CD4-positive, alpha-beta T cell treated with Interleukin-10 for 1 hour (primary cell): ENCODE measurements around the gene ZMPSTE24.
"Not testable (repeated sequence)": the region's sequence is repeated elsewhere in the genome, so short reads cannot be mapped to it uniquely, and the experiment has no call there.

Experiments used
- DNase-seq: peaks from one replicate; pipeline ENCODE4 v3.0.0-alpha.2; 2020

ZMPSTE24 gene

GRCh38 chr1:40257688-40258444 is at the start of gene ZMPSTE24:
Gene ZMPSTE24, plus strand, starts transcription at chr1:40258236. Its CDS starts 36 bp downstream, at chr1:40258272.
- DNase-seq = peak; percentile 99

DNA sequence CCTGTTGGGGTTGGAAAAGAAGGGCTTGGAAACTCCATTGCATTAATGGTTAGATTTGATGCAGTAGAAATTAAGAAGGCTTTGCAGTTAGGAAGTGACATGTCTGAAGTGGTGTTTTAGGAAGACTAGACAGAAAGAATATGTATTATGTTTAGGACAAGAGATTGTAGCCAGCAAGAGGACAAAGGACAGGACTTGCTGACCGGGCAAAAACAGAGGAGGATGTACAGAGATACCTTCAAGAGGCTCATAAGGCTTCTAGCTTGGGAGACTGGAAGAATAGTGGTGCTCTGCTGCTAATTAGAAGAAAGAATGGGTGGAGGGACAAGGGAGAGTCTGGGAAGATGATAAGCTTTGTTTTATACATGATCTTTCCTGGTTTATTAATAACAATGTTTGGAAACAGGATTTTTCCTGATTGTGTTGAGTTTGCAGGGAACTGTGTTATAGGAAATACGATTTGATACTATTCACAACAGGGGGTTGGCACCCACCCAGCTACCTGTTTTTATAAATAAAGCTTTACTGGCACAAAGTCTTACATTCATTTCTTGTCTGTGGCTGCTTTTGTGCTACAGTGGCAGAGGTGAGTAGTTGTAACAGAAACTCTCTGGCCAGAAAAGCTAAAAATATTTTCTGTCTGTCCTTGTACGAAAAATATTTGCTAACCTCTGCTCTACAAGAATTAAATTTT is 47.4 kb upstream of the ZMPSTE24 start:
- no peak for DNase-seq

- DNase-seq = no peak
Measured at GRCh38 chr1:40218333-40218732, 39.7 kb upstream of the ZMPSTE24 start.

GRCh38 chr1:40221471-40221905 is 36.5 kb upstream of the ZMPSTE24 start:
- DNase-seq = not testable (repeated sequence)

DNA sequence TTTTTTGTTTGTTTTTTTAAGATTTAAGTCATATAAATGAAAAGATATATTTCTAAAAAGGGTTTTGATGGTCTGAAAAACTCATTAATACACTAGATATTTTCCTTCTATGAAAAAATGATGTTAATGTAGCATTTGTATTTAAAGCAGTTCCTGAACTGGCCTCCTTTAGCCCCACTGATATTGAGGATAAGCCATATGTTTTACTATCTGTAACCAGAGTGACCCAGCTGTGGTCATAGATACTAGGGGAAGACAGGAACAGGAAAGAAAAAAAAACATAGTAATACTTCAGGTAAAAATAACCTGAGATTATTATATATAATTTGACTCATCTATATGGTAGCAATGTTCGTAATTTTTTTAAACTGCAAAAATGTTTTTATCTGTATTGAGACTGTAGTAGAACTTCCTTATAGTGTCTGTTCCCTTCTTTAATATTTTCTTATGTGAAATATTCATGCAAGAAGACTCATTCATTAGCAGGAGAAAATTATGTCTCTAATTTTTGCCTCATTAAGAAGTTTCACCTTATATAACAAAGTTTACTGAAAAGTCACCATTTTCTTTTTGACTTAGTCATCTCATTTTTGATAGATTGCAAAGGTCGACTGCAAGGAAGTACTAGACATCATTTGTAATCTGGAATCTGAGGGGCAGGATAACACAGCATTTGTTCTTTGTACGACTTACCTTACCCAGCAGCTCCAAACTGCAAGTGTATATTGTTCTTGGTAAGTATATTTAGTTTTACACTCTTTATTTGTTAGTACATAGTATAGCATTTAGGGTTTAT is 35.9 kb upstream of the ZMPSTE24 start:
- no peak for DNase-seq

DNA sequence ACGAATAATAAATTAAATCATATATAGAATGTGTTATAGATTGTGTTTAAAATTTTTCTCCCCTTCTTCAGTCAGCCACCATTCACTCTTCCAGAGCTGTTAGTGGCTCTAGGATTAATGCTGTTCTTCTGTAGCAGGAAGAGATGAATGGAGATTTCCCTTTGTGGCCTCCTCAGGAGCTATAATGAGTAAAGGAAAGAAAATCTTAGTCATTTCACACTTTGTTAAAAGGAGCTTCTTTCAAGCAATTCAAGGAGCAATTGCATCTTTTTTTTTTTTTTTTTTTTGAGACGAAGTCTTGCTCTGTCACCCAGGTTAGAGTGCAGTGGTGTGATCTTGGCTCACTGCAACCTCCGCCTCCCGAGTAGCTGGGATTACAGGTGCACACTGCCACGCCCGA is 34.0 kb upstream of the ZMPSTE24 start:
- DNase-seq = no peak

DNA sequence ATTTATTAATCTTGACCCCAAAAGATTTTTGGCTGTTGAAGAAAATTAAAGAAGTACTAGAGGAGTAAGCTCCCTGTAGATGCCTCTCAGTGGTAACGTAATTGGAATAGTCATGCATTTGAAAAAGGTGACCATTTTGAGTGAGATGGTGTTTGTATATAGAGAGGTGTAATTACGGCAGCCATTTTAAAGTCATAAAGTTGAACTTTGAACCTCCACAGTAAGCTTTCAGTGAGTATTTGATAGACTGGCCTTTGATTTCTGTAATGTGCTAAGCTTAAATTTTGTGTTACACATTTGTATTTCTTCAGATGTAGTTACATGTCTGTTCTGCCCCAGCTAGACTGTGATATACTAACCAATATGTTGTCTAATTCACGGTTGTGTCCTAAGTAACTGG is 31.8 kb upstream of the ZMPSTE24 start:
- no peak for DNase-seq

GRCh38 chr1:40232444-40232843 is 25.6 kb upstream of the ZMPSTE24 start:
- DNase-seq = peak; percentile 50

GRCh38 chr1:40239626-40240025 is 18.4 kb upstream of the ZMPSTE24 start:
- DNase-seq = no peak

DNA sequence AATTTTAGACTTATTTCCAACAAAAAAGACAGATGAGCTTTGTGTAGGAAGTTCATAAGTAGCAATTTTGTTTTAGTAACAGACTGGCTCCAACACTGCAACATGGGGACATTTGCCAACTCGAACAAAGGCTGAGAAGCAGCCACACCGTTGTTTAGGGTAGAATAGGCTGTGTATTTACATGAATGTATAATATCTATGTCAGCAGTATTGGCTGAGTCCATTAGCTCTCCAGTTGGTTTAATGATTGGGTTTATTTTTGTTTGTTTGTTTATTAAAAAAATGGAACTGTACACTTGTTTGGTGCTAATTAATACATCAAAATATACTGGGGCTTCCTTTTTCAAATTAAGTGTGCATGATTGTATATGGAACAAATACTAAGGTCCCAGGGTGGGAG is 17.6 kb upstream of the ZMPSTE24 start:
- DNase-seq = no peak

DNA sequence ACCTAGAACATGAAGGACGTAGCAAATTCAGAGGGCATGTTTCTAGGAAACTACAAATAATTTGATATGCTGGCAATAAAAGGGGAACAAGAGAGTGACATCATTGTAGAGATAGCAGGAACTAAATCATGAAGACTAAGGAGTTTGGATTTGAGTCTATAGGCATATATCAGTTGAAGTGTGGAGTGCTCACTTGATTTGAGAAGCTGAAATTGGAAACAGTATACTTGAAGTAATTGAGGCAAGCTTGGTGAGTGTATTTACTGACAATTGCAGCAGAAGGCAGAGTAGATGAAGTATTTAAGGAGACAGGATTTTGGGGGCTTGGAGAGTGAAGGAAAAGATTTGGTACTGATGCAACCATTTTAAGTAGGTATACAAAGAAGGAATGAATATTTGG is 16.7 kb upstream of the ZMPSTE24 start:
- no peak for DNase-seq

DNA sequence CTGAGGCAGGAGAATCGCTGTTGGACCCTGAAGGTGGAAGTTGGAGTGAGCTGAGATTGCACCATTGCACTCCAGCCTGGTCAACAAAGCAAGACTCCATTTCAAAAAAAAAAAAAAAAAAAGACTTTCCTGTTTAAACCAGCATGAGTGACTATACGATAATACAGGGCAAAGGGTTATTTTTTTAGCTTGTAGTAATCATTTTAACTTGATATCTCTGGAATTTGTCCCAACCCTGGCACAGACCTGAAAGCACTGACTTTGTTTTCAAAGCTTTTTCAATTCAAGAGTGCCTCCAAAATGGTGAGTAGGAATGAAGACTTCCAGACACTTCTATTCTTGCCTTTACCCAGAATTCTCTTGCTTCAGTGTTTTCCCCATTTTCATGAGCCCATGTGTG is 14.7 kb upstream of the ZMPSTE24 start:
- no peak for DNase-seq

DNA sequence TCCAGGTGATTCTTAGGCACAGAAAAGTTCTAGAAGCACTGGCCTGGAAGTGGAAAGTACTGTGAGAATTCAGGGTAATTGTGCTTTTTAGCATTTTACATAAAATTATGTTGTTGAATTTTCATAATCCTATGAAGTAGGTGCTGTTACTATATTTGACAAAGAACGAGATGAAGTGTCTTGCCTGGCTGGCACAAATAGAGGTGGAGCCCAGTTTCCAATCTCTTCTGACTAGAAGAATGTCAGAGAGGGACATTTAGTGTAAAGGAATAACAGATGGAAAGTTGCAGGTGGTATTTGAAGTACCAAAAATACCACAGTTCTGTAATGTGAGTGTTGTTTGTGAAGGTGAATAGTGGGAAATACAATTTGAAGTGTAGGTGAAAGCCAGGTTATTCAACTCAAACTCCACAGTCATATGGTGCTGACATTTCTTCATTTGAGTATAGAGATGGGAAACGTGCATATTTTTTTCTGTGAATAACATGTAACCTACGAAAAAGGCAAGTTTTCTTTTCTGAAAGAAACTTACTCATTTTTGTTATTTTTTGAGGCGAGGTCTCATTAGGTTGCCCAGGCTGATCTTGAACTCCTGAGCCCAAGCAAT is 13.8 kb upstream of the ZMPSTE24 start:
- DNase-seq = no peak

DNA sequence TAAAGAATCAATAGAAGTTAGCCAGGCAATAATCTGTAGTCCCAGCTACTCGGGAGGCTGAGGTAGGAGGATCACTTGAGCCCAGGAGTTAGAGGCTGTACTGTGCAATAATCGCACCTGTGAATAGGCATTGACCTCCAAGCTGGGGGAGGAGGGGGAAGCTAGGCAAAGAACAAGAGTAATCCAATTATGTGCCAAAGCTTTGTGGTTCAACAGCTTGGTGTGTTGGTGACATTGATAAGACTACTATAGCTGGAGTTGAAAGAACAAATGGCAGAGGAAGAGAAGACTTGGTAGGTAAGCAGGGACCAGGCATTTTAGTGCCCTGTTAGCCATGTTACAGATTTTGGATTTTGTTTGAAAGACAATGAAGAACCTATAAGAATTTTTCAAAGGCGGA is 12.3 kb upstream of the ZMPSTE24 start:
- no peak for DNase-seq

DNA sequence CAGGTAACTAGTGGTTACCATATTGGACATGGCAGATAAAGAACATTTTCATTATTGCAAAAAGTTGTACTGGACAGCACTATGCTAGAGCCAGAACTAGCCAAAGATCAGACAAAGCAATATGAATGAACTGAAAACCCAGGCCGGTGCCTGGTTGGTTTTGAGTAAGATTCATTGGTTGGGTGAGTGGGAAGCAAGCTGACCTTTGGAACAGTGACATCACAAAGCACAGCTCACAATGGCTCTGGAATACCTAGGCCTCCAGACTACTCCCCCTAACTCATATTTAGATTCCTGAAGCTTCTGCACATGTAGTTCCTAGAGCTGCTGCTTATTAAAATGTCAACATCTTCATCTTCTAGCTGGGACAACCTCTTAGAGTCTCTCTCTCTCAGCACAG is 10.4 kb upstream of the ZMPSTE24 start, which contains the start of gene TMCO2:
Gene TMCO2, plus strand, starts transcription at position 283 of the 400 bp plus-strand sequence. Its CDS starts 57 bp downstream, at position 340.
- no peak for DNase-seq

GRCh38 chr1:40248412-40248811 is 9.6 kb upstream of the ZMPSTE24 start:
- DNase-seq = no peak

DNA sequence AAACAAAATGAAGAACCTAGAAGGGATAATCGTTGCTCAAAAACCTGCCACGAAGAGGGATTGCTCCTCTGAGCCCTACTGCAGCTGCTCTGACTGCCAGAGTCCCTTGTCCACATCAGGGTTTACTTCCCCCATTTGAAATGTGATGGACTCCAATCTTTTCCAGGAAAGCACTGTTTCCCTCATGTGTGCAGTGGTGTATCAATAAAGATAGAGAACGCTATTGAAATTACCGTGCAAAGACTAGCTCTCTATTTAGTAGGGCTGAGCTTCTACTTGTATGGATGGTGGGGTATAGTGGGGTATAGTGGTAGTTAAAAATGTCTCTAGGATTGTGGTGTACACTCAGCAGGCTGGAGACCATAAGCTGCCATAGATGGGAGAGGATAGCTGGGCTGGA is 6.6 kb upstream of the ZMPSTE24 start:
- DNase-seq = no peak

GRCh38 chr1:40252601-40253000 is 5.4 kb upstream of the ZMPSTE24 start:
- no peak for DNase-seq

DNA sequence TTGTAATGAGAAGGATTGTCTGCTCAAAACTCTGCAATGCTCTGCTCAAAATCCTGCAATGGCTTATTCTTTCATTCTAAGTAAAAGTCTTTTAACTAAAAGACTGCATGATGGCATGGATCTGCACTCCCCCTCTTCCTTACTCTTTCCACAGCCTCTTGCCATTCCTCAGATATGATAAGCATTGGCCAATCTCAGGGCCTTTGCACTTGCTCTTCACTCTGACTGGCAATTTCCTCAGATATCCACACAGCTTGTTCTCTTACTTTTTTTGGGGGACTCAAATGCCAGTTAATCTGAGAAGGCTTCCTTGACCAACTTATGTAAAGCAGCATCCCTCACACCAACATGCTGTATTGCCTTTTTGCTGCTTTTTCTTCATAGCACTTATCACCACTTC is 2.8 kb upstream of the ZMPSTE24 start:
- DNase-seq = no peak

- DNase-seq = no peak
Measured at GRCh38 chr1:40256401-40257084, 1.5 kb upstream of the ZMPSTE24 start.

- DNase-seq = no peak
Measured at GRCh38 chr1:40257313-40257687, 736 bp upstream of the ZMPSTE24 start.

- no peak for DNase-seq
Measured at GRCh38 chr1:40258445-40258769, 371 bp downstream of the ZMPSTE24 start.

DNA sequence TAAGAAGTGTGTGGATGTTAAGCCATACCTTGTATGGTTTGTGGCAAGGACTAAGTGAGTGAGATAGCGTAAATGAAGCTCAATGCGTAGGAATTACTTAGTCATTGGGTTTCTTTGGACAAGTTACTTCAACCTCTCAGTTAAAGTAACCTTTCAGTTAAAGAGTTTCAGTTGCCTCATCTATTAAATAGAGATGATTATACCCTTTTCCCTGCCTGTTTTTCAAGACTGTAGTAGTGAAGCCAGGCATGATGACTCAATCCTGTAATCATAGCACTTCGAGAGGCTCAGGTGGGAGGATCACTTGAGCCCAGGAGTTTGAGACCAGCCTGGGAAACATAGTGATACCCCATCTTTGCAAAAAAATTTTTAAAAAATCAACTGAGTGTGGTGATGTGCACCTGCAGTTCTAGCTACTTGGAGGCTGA is 6.3 kb downstream of the ZMPSTE24 start:
- no peak for DNase-seq
